GM21737 (cell line): ENCODE data around the gene SMAP2.
A peak's percentile ranks its signal among the peaks of the same experiment; 100 is the strongest.

ENCODE experiments used
- ATAC-seq: cut with Tn5 transposase; IDR thresholded peaks from one replicate; pipeline ENCODE4 v1.9.1; 2021; ENCODE audit warnings: mild to moderate bottlenecking, moderate library complexity; ENCODE audit not compliant: unreplicated experiment

Gene SMAP2

DNA sequence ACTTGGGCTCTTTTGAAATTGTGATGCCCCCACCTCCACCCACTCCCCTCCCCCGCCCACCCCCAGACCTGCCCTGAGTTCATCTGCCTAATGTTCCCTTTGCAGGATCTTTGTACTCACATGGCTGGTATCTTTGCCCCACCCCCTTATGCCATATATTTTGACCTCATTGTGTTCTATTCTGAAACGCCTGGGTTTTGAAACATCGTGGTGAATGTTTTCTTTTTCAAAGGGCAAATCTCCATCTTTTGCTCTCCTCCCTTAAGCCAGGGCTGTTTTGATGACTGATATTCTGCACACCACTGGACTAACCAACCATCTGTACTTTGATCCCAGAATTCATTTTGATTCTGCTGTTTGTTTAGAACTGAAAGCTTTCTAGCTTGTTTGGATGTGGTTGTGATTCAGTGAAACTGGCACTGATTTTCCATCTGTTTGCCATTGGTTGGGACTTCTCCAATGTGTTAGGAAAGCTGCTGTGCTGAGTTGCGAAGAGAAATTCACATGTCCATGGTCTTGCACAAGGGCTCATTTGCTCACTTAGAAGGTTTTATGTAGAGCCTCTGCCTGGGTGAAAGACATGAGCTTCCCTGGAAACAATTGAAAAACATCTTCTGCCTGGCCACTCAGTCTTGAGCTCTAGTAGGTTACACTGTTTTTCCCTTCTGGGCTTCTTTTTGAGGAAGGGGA lies 16.5 kb downstream of the SMAP2 start:
- no peak for ATAC-seq

DNA sequence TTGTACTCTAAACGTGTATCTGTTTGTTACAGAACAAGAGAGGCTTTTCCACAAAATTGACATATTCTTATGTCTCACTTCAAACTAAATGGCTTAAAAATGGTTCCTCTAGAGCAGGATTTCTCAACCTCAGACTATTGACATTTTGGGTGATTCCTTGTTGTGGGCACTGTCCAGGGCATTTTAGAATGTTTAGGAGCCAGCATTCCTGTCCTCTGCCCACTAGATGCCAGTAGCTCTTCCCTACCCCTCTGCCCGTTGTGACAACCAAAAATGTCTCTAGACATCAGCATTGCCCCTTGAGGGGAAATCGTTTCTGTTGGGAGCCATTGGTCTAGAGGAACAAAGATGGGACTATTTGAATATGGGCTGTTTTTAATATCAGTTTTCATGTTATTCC lies 17.3 kb downstream of the SMAP2 start:
- ATAC-seq: no peak

DNA sequence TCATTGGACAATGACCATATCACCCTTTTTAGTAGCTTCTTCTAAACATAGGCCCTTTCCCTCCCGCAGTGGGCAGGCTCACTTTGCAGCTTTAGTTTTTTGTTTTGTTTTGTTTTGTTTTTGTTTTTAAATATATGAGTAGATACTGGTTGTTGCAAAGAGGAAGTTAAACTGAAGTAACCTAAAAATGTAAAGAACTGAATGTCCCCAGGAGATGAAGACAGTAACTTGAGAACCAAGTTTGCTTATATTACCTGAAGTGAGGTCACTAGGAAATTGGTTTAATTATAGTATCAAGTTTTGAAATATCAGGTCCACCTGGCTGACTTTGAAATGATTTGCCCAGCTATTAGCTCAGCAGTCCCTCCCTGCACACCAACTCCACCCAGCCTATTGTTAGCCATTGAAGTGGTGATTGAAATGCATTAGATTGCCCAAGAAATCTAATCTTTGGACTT lies 18.2 kb downstream of the SMAP2 start:
- ATAC-seq: peak; percentile 47

DNA sequence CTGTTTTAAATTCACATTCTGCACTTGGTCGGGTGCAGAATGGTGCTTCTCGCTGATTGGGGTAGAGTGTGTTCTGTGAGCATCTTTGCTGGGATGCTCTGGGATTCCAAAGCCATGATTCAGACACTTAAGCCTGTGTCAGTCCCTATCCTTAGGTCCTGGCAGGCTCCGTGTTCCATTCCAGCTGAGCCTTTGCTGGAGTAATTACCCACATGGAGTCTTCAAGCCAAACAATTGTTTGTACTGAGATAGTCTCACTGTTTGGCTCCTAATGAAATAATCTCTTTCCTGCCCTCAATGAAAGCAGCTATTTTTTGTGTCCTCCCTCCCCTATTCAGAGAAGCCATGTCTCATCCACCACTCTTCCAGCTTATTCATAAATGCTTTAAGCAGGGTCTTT lies 18.7 kb downstream of the SMAP2 start:
- ATAC-seq: no peak

DNA sequence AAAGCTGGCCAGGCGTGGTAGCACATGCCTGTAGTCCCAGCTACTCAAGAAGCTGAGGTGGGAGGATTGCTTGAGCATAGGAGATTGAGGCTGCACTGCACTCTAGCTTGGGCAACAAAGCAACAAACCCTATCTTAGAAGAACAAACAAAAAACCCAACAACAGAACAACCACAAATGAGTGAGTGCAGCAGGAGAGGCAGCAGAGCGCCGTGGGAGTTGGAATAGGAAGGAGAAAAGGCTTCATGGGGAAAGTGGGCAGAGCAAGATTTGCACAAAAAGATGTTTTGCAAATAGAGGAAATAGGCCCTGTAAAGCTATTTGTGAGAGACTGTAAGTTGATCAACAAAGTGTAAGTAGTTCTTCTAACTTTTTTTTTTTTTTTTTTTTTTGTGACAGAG lies 19.6 kb downstream of the SMAP2 start:
- ATAC-seq: no peak

DNA sequence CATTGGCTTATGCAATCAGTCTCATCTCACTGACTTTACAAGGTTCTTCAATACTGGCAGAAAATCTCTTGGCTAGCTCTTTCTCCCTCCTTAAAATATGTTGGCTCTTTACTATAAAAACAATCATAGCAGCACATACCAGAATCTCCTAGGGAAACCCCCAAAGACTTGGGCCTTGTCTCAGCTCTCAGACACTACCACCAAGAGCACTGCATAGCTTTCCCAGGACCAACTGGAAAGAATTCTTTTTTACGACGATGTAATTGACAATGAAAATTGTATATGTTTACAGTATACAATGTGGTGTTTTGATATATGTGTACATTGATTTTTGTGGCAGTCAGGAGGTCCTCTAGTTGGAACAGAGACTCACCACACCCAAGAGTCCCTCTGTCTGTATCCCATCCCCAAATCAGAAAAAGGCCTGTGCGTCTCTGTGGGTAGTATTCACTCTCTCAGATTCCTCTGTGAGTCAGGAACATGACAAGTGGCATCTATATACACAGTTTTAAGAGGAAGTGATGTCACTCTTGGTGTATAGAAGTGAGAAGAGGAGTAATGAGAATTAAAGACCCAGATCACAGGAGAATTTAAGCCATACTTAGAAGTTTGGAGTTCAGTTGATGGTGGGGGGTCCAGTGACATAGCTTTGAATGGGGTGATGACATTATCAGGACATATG lies 21.1 kb downstream of the SMAP2 start:
- ATAC-seq: no peak

DNA sequence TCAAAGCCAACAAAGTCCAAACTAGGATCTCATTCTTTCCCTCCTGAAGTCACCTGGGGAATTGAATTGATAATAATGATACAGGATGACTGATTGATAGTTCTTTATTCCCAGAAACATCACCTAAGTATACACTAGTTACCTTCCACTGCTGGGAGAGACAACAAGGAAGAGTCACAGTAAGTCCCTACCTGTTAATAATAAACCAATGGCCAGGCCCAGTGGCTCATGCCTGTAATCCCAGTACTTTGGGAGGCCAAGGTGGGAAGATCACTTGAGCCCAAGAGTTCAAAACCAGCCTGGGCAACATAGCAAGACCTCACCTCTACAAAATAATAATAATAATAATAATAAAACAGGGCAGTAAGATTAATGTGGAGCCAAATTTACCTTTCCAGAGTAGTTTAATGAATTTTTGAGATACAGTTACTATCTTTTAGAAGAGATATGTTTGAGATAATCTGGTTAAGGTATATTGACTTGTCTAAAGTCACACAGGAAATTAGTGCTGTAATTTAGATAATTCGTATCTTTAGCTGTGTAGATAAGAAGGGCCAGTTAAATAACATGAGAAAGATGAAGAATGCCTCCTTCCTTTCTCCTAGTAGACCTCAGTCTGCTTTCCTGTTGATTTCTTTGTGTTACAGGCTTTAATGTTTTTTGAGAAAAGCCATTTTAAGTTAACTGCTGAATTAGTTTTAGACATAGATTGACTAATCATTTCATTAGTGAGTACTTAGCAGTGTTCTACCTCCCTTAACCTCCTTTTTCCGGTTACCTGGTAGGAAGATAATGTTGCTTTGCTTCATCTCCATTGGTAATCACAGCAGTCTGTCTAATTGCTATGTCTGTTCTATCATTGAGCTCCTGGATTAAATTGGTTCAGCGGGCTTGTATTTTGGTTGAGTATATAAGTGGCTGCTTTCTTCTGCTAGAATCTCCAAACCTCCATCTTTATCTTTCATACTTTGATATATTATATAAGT lies 22.0 kb downstream of the SMAP2 start:
- ATAC-seq: no peak

DNA sequence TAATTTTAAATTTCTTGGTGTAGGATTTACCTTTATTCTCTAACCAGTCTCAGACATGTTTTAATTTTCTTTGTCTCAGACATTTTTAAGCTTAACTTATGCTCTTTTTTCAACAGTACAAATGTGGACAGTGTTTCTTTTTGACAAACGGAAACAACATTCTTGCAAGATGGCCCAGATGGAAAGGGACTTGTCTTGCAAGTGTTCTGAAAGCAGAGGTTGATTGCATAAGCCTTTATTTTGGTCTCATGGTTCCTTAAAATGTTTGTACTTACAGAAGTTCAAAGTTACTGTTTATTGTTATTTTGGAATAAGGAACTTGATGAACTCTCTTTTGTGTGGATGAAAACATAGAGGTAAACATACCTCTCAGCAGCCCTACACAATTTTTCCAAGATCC lies 22.9 kb downstream of the SMAP2 start:
- no peak for ATAC-seq

DNA sequence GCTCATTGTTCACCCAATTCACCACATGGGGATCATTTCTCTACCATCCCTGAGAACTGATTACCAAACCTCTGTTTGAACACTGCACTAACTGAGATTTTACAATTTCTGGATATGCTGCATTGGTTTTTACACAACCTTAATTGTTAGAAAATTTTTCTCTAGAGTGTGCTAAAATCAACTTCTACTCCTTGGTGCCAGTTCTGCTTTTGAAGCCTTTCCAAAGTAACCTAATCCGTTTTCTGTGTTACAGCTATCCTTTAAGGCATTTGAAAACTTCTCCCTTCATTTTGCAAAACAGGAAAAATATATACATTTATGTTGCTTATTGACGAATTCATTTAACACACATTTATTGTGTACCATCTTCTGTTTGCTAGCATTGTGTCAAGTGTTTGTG lies 23.7 kb downstream of the SMAP2 start:
- no peak for ATAC-seq

DNA sequence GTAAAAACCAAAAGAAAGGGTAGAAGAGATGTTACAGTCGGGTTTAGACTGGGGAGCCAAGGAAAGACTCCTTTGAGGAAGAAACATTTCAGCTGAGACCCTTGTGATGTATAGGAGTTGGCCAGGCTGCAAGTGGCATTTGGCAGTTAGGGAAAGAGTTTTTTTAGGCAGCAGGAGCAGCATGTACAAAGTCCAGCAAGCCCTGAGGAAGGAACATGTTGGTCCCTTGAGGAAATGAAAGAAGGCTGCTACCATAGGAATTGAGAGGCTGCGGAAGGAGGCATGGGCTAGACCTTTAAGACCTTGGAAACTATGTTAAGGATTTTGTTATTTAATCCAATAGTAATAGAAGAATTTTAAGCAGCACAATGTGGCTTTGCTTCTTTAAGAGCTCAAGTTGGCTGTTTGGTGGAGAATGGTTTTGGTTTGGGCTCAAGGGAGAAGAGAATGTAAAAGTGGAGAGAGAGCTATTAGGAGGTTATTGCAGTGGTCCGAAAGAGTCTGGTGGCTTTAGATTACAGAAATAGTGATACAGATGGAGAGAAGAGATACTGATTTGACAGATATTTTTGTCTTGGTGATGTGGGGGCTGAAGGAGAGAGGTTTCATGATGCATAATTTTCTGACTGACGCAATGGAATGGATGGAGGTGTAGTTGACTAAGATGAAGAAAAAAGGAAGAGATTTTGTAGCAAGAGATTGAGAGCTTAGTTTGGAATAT lies 26.6 kb downstream of the SMAP2 start:
- no peak for ATAC-seq

DNA sequence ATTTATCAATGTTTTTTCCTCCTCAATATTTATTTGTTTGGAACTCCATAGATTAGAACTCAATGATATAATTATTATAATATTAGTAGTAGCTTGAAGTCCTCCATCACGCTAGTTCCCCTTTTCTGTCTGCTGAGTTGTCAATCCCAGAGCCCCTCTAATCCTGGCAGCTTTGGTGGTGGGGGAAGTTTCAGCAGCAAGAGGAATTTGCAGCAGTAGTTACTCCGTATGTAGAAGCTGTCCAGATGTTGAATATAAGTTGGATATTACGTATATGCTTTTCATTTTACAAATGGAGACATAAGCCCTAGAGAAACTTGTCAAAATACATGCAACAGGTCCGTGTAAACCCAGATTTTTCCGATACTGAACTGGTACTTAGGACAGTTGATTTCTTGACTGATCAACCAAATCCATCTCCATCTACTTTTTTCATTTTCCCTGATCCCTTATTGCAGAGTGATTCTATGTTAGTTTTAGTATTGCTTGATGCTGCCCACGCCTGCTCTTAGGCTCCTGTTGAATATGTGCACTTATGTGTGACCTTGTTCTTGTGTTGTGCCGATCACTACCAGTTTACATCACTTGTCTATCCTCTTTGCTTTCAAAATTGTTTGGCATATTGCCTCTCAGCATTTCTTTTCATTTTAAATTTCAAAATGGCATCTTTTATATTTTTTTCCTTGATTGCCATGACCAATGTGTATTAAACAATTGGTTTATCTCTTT lies 28.1 kb downstream of the SMAP2 start:
- no peak for ATAC-seq

DNA sequence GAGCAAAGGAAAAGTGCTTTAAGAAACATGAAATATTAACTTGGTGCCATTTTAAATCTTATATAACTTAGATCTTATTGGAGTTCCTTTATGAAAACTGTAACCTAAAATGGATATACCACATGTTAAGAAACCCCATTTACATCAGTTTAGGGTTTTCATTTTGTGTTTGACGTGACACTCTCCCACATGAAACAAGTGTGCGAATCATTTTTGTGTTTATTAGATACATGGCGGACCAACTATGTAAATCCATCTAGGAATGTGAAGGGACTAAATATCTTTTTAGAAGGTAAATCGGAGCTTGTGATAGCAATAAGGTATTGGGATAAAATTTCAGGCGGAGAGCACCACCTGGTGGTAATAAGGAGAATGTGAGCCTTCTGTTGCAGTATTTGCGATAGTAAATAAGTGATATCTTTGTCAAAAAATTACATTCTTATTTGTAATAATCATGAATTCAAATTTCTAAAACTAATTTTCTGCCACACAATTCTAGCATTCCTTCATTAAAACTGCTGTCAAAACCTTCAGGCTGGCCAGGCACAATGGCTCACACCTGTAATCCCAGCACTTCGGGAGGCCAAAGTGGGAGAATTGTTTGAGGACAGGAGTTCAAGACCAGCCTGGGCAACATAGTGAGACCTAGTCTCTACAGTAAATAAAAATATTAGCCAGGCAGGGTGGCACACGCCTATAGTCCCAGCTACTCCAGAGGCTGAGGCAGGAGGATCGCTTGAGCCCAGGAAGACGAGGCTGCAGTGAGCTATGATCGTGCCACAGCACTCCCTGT lies 31.3 kb downstream of the SMAP2 start:
- ATAC-seq: no peak

DNA sequence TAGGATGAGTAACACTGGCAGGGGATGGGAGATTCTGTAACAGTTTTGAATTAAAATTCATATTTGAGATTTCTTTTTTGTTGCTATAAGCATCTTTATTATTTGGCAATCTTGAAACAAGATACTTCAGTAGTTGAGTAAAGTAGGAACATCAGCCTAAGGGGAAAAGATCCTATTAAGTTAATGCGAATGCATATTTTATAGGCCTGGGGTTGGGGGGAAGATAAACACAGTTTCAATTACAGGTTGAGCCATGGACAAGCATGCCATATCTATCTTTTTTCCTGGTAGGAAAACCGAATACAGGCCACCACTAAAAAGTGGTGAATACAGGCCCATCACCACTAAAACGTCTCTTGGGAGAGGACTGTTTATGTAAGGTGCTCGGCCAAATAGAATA lies 32.3 kb downstream of the SMAP2 start:
- ATAC-seq: no peak

DNA sequence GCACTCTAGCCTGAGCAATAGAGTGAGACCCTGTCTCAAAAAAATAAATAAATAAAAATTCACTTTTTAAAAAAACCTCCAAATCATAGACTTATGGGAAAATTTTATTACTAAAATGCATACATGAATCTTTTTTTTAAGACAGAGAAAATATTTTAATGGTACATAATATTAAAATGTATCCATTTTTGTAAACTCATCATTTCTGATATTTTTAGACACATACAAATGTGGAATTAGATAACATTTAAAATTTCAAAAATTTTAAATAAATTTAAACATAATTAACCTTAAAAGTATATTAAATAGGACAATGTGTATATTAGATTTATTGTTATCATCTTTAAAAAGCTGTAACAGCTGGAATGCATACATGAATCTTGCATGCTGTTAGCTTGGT lies 33.9 kb downstream of the SMAP2 start:
- no peak for ATAC-seq

DNA sequence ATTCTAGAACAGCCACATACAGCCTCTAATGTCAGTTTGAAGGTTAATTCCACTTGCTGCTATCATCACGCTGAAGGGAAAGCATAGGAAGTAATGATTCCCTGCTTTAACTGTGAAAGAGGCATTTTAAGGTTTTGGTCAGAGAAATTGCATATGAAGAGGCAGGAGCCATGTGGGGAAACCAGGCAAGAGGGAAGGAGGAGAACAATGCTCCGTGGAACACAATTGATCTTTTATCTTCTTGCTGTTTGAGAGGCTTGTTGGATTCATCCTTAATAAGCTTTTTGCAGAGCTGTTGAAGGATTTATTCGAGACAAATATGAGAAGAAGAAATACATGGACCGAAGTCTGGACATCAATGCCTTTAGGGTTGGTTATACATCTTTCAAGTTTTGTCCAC lies 35.9 kb downstream of the SMAP2 start:
- ATAC-seq: no peak

DNA sequence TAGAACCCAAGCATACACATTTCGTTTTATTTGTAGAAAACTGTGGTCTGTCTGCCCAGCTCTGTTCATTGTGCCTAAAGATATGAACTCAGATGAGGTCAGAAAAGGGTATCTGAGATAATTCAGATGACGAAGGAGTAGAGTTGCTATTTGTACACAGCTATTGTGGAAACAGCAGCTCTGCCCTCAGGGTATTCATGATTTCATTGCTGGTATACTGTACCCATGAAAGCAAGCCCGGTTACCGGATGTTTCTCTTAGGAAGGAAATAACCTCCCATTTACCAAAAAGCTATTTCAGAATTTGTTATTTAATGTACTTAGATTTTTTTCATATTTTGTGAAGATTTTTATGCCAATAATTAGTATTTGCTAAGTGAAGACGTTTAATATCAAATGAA lies 37.8 kb downstream of the SMAP2 start:
- ATAC-seq: no peak

DNA sequence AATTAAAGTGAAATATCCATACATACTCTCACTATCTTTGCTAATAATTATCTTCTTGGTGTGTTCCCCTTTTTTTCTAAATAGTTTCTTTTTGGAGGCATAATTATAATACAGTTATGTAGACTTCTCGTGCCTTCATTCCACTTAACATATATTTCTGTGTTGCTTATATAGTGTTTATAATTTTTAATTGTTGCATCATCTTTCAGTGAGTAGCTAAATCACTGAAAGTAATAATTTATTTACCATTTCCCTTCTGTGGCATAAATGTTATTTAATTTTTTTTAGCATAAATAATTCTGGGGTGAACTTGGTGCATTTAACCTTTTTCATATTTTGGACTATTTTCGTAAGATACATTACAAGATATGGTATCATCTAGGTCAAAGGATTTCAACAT lies 38.3 kb downstream of the SMAP2 start:
- ATAC-seq: no peak

DNA sequence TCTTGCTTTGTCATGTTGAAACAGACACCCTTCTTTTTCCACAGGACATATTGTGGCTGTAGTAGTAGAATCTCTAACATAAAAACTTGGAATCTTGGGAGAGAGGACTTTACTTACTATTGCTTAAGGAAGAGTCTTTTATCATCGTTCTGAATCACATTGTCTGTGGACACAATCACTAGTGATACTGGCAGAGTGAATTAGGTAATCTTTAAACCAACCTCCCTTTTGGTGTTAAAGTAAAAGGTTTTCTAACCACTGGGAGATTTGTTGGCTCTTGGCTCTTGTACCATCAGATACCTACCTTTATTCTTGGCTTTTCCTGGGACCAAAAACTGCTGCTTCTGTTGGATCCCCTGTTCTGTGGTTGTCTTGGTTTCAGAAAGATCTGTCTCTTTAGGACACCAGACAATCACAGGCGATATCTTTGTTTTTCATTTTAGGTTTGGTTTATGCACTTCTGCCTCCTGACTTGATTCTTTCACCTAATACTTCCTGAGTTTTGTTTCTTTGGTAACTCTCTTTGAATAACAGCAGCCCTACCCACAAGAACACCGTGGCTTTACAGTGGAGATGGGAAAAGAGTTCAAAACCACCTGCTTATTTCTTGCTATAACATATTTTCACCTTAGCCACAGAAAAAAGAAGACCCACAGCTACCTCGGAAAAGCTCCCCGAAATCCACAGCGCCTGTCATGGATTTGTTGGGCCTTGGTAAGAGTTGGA lies 40.2 kb downstream of the SMAP2 start:
- no peak for ATAC-seq

DNA sequence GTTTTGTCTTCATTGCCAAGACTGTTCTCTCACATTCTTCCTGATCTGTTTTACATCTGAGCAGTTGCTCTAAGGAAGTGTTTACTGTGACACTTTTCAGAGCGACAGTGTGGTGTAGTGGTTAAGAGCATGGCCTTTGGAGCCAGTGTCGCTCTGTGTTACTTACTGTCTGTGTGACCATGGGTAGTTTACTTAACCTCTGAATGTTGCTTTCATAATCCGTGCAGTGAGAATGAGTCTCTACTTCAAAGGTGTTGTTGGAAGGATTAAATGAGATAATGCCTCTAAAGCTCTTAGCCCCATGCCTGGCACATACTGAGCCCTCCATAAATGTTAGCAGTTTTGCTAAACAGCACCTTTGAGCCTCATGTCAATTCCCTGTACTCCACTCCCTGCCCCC lies 40.8 kb downstream of the SMAP2 start:
- no peak for ATAC-seq
